GM18861 (cell line): Measurements from ENCODE around the gene FBXL5.

Source experiments
- ATAC-seq: cut with Tn5 transposase; IDR thresholded peaks from one replicate; pipeline ENCODE4 v1.9.1; 2021; ENCODE audit not compliant: unreplicated experiment

FBXL5 gene

DNA sequence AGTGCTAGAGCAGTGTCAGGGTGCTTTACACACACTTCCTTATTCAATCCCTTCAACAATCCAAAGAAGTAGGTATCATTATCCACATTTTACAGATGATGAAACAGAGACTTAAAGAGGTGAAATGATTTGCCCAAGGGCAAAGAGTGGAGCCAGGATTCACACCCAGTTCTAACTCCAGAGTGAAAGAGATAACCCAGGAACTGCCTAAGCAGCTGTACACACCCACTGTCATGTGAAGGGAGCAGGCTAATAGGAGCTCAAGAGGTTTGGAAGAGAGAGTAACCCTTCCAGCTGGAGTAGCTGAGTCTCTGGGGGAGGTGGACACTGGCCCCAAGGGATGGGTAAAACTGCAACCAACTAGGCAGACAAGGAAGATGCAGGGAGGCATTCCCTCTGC, 92.5 kb downstream of the FBXL5 start:
- ATAC-seq, result no peak

DNA sequence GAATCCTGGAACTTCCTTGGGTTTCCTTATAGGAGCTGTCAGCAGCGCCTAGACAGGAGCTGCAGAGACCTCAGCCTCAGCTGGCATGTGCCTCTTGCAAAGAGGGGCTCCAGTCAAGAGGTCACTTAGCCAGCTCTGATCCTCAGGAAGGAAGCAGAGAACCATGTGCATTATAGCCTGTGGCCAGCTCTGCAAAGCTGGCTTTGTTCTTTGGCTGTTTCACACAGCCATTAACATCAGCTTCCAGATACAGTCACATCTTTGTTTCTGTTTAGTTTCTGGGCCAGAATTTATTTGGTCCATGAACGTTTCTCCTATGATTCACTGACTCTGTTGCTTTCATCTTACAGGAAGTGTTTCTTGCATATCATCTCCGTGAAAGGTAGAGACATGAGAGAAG, 93.0 kb downstream of the FBXL5 start:
- no peak for ATAC-seq

DNA sequence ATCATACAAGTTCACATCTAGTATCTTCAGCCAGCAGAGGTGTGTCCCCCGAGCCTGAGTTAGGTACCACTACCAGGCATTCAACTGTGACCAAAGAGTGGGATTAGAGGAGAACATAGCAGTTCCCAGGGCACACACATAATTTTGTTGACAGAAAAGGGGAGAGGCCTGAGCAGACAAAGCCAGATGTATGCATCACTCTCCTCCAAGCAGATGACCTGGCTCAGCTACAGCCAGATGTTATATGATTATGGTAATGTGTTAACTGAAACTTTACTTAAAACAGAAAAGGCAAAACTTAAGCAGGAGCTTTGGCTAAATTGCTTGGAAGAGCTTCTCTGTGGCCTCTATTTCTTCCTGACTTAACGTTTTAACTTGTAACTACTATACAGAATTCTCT, 96.6 kb downstream of the FBXL5 start:
- ATAC-seq, result no peak

DNA sequence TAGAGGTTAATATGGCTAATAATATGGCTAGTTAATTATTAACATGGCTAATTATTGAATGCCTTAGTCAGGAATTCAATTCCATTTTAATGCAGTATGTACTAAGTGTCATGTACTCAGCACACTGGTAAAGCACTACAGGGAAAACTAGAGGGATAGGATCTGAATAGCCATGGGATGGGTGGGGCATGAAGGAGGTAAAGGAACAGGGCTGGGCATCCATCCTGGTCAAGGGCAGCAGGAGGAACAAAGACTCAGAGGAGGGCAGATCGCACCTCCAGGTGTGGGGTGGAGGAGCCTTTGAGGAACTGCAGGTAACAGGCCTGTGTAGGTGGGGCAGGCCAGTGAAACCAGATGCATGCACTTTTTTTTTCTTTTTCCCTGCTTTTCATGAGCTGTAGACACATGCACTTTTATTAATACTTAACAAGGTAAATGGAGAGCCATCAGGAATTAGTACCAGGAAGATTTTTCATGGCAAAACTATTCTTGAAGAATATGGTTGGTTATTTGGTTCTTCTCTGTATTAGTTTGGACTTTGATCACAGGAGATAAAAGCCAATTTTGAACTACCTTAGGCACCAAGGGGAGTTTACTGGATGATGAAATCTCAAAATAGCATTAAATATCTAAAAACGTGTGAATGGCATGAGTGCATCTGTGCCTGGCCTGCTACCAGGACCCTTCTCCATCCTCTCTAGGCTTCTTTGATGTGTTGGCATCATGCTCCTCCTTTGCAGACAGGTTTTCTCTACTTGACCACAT, 97.2 kb downstream of the FBXL5 start:
- no peak for ATAC-seq

DNA sequence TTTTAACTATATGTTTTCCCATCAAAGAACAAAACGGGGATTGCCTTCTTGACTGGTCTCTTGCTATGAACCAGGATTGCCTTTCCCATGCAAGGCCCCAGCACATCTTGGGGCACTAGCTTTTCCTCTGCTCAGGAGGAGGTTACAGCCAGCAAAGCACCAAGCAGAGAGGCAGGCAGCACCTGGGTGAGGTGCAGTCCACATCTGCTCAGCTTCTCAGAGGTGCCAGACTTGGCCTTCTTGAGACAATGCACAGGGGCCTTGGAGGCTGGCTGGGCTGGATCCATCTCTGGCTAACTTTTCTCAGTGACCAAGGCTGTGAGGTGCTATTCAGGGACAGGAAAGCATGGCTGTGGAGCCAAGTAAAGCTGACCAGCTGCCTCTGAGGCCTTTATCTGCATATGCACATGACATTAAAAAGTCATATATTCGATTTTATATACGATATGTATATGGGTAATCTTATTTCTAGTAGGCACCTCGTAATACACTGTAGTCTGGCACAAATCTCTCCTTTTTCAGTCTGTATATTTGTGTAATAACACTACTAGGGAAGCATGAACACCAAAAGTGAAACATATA, 98.6 kb downstream of the FBXL5 start:
- ATAC-seq, result no peak
